Measurements from ENCODE around the gene TYW1B. TPM values are rescaled to one million over a fixed set of nuclear protein-coding genes. Genes with fewer than 3 reads are reported as not detected.
"Not testable (repeated sequence)": the region's sequence is repeated elsewhere in the genome, so short reads cannot be mapped to it uniquely, and the experiment has no call there.

The TYW1B gene
- total RNA-seq, 1 experiment from 2014 or later: 5.5 TPM

DNA sequence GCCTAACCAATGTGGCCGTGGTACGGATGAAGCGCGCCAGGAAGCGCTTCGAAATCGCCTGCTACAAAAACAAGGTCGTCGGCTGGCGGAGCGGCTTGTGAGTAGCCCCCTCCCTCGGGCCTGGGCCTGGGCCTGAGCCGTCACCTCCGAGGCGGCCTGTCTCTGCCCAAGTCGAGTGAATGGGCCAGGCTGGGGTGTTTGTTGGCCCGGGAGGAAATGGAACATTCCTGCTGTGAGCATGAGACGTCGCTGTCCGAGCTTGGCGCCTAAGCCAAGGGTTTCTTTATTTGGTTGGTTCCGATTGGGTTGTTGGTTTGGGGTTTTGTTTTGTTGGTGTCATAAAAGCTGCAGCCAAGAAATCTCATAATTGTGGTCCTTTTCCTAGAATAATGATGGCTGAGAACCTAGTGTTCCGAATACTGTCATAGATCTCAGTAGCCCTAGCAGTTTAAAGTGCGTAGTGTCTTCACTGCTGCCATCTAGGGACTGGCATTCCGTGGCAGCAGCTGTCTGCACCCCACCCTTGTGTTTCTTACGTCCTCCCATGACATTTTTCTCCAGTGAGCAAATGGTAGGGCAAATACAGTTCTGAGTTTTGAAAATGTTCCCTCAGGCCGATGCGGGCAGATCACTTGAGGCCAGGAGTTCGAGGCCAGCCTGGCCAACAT is 1.8 kb upstream of the TYW1B start:
- not testable (repeated sequence) for H2BK120ac ChIP-seq (ENCODE audit: low read depth, low read length, poor library complexity, severe bottlenecking); H4K5ac ChIP-seq (ENCODE audit: insufficient read length, low read depth, low read length); H2BK5ac ChIP-seq (ENCODE audit: insufficient read length, low read length); H3K23ac ChIP-seq (ENCODE audit: insufficient read length, low read depth, low read length); H4K8ac ChIP-seq (replicated peaks; ENCODE audit: insufficient read length, low read depth, low read length); H3K9me3 ChIP-seq (ENCODE audit: control insufficient read depth, low read depth, low read length); H4K91ac ChIP-seq (ENCODE audit: insufficient read length, low read depth, low read length); H3K23me2 ChIP-seq (ENCODE audit: insufficient read length, low read depth, low read length, poor library complexity, severe bottlenecking); H3K79me1 ChIP-seq (ENCODE audit: insufficient read depth, low read depth, low read length, poor library complexity, severe bottlenecking); H3K4ac ChIP-seq (ENCODE audit: low read depth, low read length); H3K56ac ChIP-seq (ENCODE audit: insufficient read length, low read depth, low read length); H3T11ph ChIP-seq (ENCODE audit: low read length); H3K18ac ChIP-seq (ENCODE audit: insufficient read length, low read depth, low read length); H3K27me3 ChIP-seq (ENCODE audit: insufficient read depth, low read length); H3K14ac ChIP-seq (ENCODE audit: insufficient read depth, low read length); H3K27me3 Mint-ChIP-seq (ENCODE audit: low read depth); H2AK5ac ChIP-seq (ENCODE audit: insufficient read length, low read length); H4K20me1 ChIP-seq (ENCODE audit: control insufficient read depth, insufficient read depth, insufficient read length); H2BK12ac ChIP-seq (ENCODE audit: insufficient read length, low read depth, low read length); H3K27ac ChIP-seq (ENCODE audit: insufficient read length, low read depth, low read length); H2BK15ac ChIP-seq (ENCODE audit: low read depth, low read length); H2AFZ ChIP-seq (ENCODE audit: low read length); H2BK20ac ChIP-seq (ENCODE audit: low read depth, low read length, poor library complexity, severe bottlenecking); H3K4me1 ChIP-seq (ENCODE audit: insufficient read depth, low read length); H3K79me2 ChIP-seq (ENCODE audit: insufficient read depth, low read length); H3K9me3 Mint-ChIP-seq
- TF ChIP-seq, protein P1, sequence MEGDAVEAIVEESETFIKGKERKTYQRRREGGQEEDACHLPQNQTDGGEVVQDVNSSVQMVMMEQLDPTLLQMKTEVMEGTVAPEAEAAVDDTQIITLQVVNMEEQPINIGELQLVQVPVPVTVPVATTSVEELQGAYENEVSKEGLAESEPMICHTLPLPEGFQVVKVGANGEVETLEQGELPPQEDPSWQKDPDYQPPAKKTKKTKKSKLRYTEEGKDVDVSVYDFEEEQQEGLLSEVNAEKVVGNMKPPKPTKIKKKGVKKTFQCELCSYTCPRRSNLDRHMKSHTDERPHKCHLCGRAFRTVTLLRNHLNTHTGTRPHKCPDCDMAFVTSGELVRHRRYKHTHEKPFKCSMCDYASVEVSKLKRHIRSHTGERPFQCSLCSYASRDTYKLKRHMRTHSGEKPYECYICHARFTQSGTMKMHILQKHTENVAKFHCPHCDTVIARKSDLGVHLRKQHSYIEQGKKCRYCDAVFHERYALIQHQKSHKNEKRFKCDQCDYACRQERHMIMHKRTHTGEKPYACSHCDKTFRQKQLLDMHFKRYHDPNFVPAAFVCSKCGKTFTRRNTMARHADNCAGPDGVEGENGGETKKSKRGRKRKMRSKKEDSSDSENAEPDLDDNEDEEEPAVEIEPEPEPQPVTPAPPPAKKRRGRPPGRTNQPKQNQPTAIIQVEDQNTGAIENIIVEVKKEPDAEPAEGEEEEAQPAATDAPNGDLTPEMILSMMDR (conservative IDR thresholded peaks at IDR 0.05): peak; percentile 58
- peak; percentile 36 for DNase-seq
- Mint-ChIP-seq H3K36me3 (ENCODE audit: insufficient read depth in 1 of 3, low read depth in 3 of 3) (peaks cover 14 to 37% (median 34%) of the 10 kb centered on the region in 3 experiments; a peak in 6 of 7 replicates), H3K4me1 (peaks cover 7 to 14% of the 10 kb centered on the region in 2 experiments), H3K27ac (peak overlapping the region; percentile 87 to 96 (median 88)), H3K4me3 (peak overlapping the region; percentile 85 to 94)
- Histone ChIP-seq H3K4me2 (ENCODE audit: insufficient read depth, insufficient read length, low read length) (peak overlapping the region; percentile 34), H3K9ac (ENCODE audit: extremely low read depth, insufficient read length, low read length) (peak overlapping the region; percentile 51)
- WGBS (ENCODE audit: extremely low coverage, insufficient read length, low lambda C conversion rate): no CpG with 5 or more reads among the region's 29 CpGs

DNA sequence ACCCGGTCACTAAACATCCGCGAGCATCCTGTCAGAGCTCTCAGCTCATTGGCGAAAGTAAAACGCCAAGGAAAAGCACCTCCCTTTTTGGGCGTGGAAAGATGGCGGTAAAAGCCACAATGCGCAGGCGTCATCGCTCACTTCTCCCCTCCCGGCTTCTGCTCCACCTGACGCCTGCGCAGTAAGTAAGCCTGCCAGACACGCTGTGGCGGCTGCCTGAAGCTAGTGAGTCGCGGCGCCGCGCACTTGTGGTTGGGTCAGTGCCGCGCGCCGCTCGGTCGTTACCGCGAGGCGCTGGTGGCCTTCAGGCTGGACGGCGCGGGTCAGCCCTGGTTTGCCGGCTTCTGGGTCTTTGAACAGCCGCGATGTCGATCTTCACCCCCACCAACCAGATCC is 1.3 kb upstream of the TYW1B start:
- not testable (repeated sequence) for H3K79me2 ChIP-seq (ENCODE audit: insufficient read depth, low read length); H3K23me2 ChIP-seq (ENCODE audit: insufficient read length, low read depth, low read length, poor library complexity, severe bottlenecking); H3K27ac ChIP-seq (ENCODE audit: insufficient read length, low read depth, low read length); H3K4me1 ChIP-seq (ENCODE audit: insufficient read depth, low read length); H4K5ac ChIP-seq (ENCODE audit: insufficient read length, low read depth, low read length); H4K20me1 ChIP-seq (ENCODE audit: control insufficient read depth, insufficient read depth, insufficient read length); H2BK12ac ChIP-seq (ENCODE audit: insufficient read length, low read depth, low read length); H3K27me3 Mint-ChIP-seq (ENCODE audit: low read depth); H2BK120ac ChIP-seq (ENCODE audit: low read depth, low read length, poor library complexity, severe bottlenecking); H3K4ac ChIP-seq (ENCODE audit: low read depth, low read length); H3K79me1 ChIP-seq (ENCODE audit: insufficient read depth, low read depth, low read length, poor library complexity, severe bottlenecking); H2BK5ac ChIP-seq (ENCODE audit: insufficient read length, low read length); H2BK20ac ChIP-seq (ENCODE audit: low read depth, low read length, poor library complexity, severe bottlenecking); H2AK5ac ChIP-seq (ENCODE audit: insufficient read length, low read length); H3K18ac ChIP-seq (ENCODE audit: insufficient read length, low read depth, low read length); H3K56ac ChIP-seq (ENCODE audit: insufficient read length, low read depth, low read length); H3T11ph ChIP-seq (ENCODE audit: low read length); H3K23ac ChIP-seq (ENCODE audit: insufficient read length, low read depth, low read length); H3K9me3 Mint-ChIP-seq; H3K27me3 ChIP-seq (ENCODE audit: insufficient read depth, low read length); H3K9me3 ChIP-seq (ENCODE audit: control insufficient read depth, low read depth, low read length); H4K91ac ChIP-seq (ENCODE audit: insufficient read length, low read depth, low read length); H2BK15ac ChIP-seq (ENCODE audit: low read depth, low read length); H2AFZ ChIP-seq (ENCODE audit: low read length); H3K14ac ChIP-seq (ENCODE audit: insufficient read depth, low read length); H4K8ac ChIP-seq (replicated peaks; ENCODE audit: insufficient read length, low read depth, low read length)
- Mint-ChIP-seq H3K36me3 (ENCODE audit: insufficient read depth in 1 of 3, low read depth in 3 of 3) (peaks cover 14 to 32% (median 28%) of the 10 kb centered on the region in 3 experiments; a peak in 6 of 7 replicates), H3K4me3 (peak overlapping the region; percentile 85 to 94), H3K4me1 (peaks cover 7 to 14% of the 10 kb centered on the region in 2 experiments), H3K27ac (peak overlapping the region; percentile 87 to 95 (median 88); a peak in 6 of 7 replicates)
- peak overlapping the region; percentile 34 for H3K4me2 ChIP-seq (ENCODE audit: insufficient read depth, insufficient read length, low read length)
- WGBS (ENCODE audit: extremely low coverage, insufficient read length, low lambda C conversion rate): no CpG with 5 or more reads among the region's 36 CpGs
- peak overlapping the region; percentile 43 for H3K9ac ChIP-seq (ENCODE audit: extremely low read depth, insufficient read length, low read length)
- DNase-seq: peak; percentile 97

All from H9 (cell line).